AG09309 (cell line): ENCODE results near the gene STK32B.

Source experiments
- DNase-seq: peaks from one replicate; pipeline ENCODE4 v3.0.0-alpha.2; 2010; ENCODE audit warnings: low read depth
- H3K4me3 ChIP-seq: 2 replicates; pipeline ENCODE4 v1.5.1; 2011; ENCODE audit warnings: mild to moderate bottlenecking, low read depth, low read length, moderate library complexity; ENCODE audit not compliant: control insufficient read depth
- TF ChIP-seq, protein P1 (sequence below): IDR thresholded peaks from 2 replicates; pipeline ENCODE4 v1.5.1; 2011; ENCODE audit warnings: mild to moderate bottlenecking, low read depth, low read length, inconsistent platforms; ENCODE audit not compliant: insufficient read depth, control insufficient read depth; ENCODE audit errors: missing control alignments

The STK32B gene

GRCh38 chr4:5524446-5525299, 473.4 kb downstream of the STK32B start:
- TF ChIP-seq, protein P1, sequence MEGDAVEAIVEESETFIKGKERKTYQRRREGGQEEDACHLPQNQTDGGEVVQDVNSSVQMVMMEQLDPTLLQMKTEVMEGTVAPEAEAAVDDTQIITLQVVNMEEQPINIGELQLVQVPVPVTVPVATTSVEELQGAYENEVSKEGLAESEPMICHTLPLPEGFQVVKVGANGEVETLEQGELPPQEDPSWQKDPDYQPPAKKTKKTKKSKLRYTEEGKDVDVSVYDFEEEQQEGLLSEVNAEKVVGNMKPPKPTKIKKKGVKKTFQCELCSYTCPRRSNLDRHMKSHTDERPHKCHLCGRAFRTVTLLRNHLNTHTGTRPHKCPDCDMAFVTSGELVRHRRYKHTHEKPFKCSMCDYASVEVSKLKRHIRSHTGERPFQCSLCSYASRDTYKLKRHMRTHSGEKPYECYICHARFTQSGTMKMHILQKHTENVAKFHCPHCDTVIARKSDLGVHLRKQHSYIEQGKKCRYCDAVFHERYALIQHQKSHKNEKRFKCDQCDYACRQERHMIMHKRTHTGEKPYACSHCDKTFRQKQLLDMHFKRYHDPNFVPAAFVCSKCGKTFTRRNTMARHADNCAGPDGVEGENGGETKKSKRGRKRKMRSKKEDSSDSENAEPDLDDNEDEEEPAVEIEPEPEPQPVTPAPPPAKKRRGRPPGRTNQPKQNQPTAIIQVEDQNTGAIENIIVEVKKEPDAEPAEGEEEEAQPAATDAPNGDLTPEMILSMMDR, result no peak
- no peak overlapping the region for H3K4me3 ChIP-seq
- DNase-seq, result no peak

- no peak for DNase-seq
- H3K4me3 ChIP-seq, result no peak overlapping the region
- TF ChIP-seq, protein P1, result no peak
These were observed 475.0 kb downstream of the STK32B start for GRCh38 chr4:5526080-5526846.

DNA sequence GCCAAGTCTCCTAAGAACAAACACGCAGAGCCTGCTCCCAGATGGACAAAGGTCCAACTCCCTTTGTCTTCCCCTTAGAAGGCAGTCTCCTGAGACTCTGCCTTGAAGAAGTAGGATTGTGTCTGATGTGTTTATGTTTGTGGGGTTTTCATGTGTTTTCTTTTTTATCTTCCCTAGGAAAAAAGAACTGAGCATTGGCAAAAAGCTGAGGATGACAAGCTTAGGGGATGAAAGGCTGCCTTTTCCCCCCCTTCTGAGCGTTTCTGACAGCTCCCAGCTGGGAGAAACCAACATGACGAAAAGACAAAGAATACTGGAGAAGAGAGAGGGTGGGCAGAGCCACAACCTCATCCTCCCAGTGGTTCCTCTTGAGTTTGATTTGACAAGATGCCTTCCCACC, 475.9 kb downstream of the STK32B start:
- H3K4me3 ChIP-seq, result no peak overlapping the region
- no peak for DNase-seq
- TF ChIP-seq, protein P1, result no peak

DNA sequence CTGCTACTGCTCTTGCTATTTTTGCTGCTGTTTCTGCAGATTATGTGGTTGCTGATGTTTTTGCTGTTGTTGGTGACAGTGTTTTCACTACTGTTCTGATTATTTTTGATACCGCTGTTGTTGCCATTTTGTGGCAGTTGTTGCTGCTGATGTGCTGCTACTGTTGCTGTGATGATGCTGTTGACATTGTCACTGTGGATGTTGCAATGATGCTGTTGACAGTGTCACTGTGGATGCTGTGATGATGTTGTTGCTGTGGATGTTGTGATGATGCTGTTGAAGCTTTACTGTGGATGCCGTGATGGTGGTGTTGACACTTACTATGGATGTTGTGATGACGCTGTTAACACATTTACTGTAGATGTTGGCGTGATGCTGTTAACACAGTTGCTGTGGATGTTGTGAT, 476.8 kb downstream of the STK32B start:
- H3K4me3 ChIP-seq, result no peak overlapping the region
- TF ChIP-seq, protein P1, result no peak
- no peak for DNase-seq

- TF ChIP-seq, protein P1, result no peak
- DNase-seq, result no peak
- no peak overlapping the region for H3K4me3 ChIP-seq
These were observed 480.8 kb downstream of the STK32B start for GRCh38 chr4:5532100-5532499.

DNA sequence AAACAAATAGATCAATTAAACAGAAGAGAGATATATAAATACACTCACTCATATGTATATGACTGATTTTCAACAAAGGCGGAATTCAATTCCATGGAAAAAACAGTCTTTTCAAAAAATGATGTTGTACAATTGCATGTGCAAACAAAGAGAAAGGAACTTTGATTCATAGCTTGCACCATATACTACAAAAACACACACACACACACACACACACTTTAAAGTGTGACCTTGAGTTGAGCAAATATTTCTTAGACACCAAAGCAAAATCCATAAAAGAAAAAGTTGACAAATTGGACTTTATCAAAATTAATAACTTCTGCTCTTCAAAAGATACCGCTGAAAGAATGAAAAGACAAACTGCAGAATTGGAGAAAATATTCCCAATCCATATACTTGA, 488.3 kb downstream of the STK32B start:
- H3K4me3 ChIP-seq, result no peak overlapping the region
- TF ChIP-seq, protein P1, result no peak
- DNase-seq, result no peak
